HepG2 (cell line): Measurements from ENCODE around the gene ATP6V0A1. TPM values are rescaled to one million over a fixed set of nuclear protein-coding genes. Genes with fewer than 3 reads are reported as not detected.

Experiments
- ARID5B ChIP-seq: IDR thresholded peaks from 2 replicates; pipeline ENCODE4 v1.4.0; 2020; ENCODE audit warnings: mild to moderate bottlenecking, missing genetic modification reagents
- ATF4 ChIP-seq, 2 experiments: fragments of 450-650 bp in 1 of 2; sonication (generic) in 1 of 2; formaldehyde crosslinking; IDR thresholded peaks; 2 replicates each; pipeline versions ENCODE4 v1.5.0 to v1.8.0; 2020 to 2022; ENCODE audit warnings: mild to moderate bottlenecking in 1 of 2, missing genetic modification reagents in 1 of 2
- ATF7-NPFF ChIP-seq: sonication (generic); formaldehyde crosslinking; IDR thresholded peaks from 2 replicates; pipeline ENCODE4 v1.8.1; 2023; ENCODE audit warnings: mild to moderate bottlenecking, low read depth, missing genetic modification reagents, moderate library complexity
- IRF2 ChIP-seq: IDR thresholded peaks from 2 replicates; pipeline ENCODE4 v1.6.1; 2018; ENCODE audit warnings: missing genetic modification reagents, missing compliant biosample characterization
- NCOR1 ChIP-seq: fragments of 200-600 bp; sonication (generic); IDR thresholded peaks from 2 replicates; pipeline ENCODE4 v1.7.0; 2017; ENCODE audit warnings: antibody characterized with exemption, low read length, borderline replicate concordance
- NFE2 ChIP-seq: sonication (generic); formaldehyde crosslinking; IDR thresholded peaks from 2 replicates; pipeline ENCODE4 v1.4.0; 2020; ENCODE audit warnings: missing genetic modification reagents
- POLR2AphosphoS2 ChIP-seq: IDR thresholded peaks from 2 replicates; pipeline ENCODE4 v1.6.1; 2011; ENCODE audit warnings: low read depth, low read length, improper control_type of control experiment
- RBM39 ChIP-seq: fragments of 200-400 bp; formaldehyde crosslinking; IDR thresholded peaks from one replicate; pipeline ENCODE4 v1.6.1; 2018; ENCODE audit warnings: antibody characterized with exemption, mild to moderate bottlenecking, low read depth, low read length; ENCODE audit not compliant: poor library complexity, severe bottlenecking
- REXO4 ChIP-seq: sonication (generic); formaldehyde crosslinking; IDR thresholded peaks from 2 replicates; pipeline ENCODE4 v1.8.0; 2022; ENCODE audit warnings: missing genetic modification reagents, mild to moderate bottlenecking, borderline replicate concordance
- SALL1 ChIP-seq: sonication (generic); formaldehyde crosslinking; IDR thresholded peaks from 2 replicates; pipeline ENCODE4 v1.8.0; 2022; ENCODE audit warnings: mild to moderate bottlenecking, missing genetic modification reagents
- SP5 ChIP-seq: IDR thresholded peaks from 2 replicates; pipeline ENCODE4 v1.6.1; 2016; ENCODE audit warnings: low read depth, borderline replicate concordance
- TERF1 ChIP-seq: sonication (generic); formaldehyde crosslinking; IDR thresholded peaks from 2 replicates; pipeline ENCODE4 v1.8.0; 2022; ENCODE audit warnings: mild to moderate bottlenecking, missing genetic modification reagents, moderate library complexity
- ZBTB37 ChIP-seq: sonication (generic); formaldehyde crosslinking; IDR thresholded peaks from 2 replicates; pipeline ENCODE4 v1.4.0; 2020; ENCODE audit warnings: mild to moderate bottlenecking, missing genetic modification reagents
- ZC3H4 ChIP-seq: sonication (generic); formaldehyde crosslinking; IDR thresholded peaks from 2 replicates; pipeline ENCODE4 v1.4.0; 2020; ENCODE audit warnings: missing genetic modification reagents, borderline replicate concordance
- ZNF124 ChIP-seq: sonication (generic); formaldehyde crosslinking; IDR thresholded peaks from 2 replicates; pipeline ENCODE4 v1.4.0; 2020; ENCODE audit warnings: missing genetic modification reagents
- ZNF232 ChIP-seq: sonication (generic); formaldehyde crosslinking; IDR thresholded peaks from 2 replicates; pipeline ENCODE4 v1.4.0; 2020; ENCODE audit warnings: missing genetic modification reagents, borderline replicate concordance
- ZNF468 ChIP-seq: sonication (generic); formaldehyde crosslinking; IDR thresholded peaks from 2 replicates; pipeline ENCODE4 v1.8.0; 2022; ENCODE audit warnings: mild to moderate bottlenecking, moderate library complexity, missing genetic modification reagents
- ZNF510 ChIP-seq: sonication (generic); formaldehyde crosslinking; IDR thresholded peaks from 2 replicates; pipeline ENCODE4 v1.4.0; 2020; ENCODE audit warnings: low read depth, mild to moderate bottlenecking, missing genetic modification reagents
- ZNF616 ChIP-seq: sonication (generic); formaldehyde crosslinking; IDR thresholded peaks from 2 replicates; pipeline ENCODE4 v1.5.0; 2020; ENCODE audit warnings: low read depth, mild to moderate bottlenecking, missing genetic modification reagents
- polyA plus RNA-seq, 8 experiments: library from polyadenylated mRNA; depleted of rRNA in 3 of 8; stranded (reverse) in 7 of 8; unstranded in 1 of 8; fragments of >200 nt; fragmentation: Illumina TruSeq in 4 of 8; extraction: Trizol in 4 of 8; gene quantifications; 2 replicates each; pipeline versions ENCODE4 v1.2.1 to v1.2.3, GENCODE V29; 2011 to 2016; ENCODE audit warnings: low read depth in 4 of 8, missing spikeins in 1 of 8, mixed read lengths in 1 of 8; ENCODE audit not compliant: insufficient read depth in 1 of 8
- total RNA-seq, 5 experiments: library from RNA; depleted of rRNA; stranded (reverse); fragments of >200 nt; fragmentation: Illumina TruSeq; extraction: Trizol; gene quantifications; 2 replicates each; pipeline ENCODE4 v1.2.3, GENCODE V29; 2016; ENCODE audit warnings: low read depth in 1 of 5

Gene ATP6V0A1
- total and polyA plus RNA-seq, 2 of the 13 experiments (the other 11 are each of a cell fraction or from before 2014, with no cell fraction given) = 27.9 to 54.1 TPM

GRCh38 chr17:42562388-42563142, 103.9 kb downstream of the ATP6V0A1 start (continued):
- TF ChIP-seq IRF2 (CRISPR knock-in tag) = no peak
- no peak; the same call in 1 of the 2 replicates for TF ChIP-seq ZNF616 (CRISPR knock-in tag)
- TF ChIP-seq REXO4 (CRISPR knock-in tag) = peak; percentile 65; the same call in 1 of the 2 replicates
- peak; percentile 37; the same call in 1 of the 2 replicates for TF ChIP-seq ZNF468 (CRISPR knock-in tag)
- TF ChIP-seq POLR2AphosphoS2 = no peak; the same call in 1 of the 2 replicates
- no peak; the same call in 1 of the 2 replicates for TF ChIP-seq NCOR1
- no peak for TF ChIP-seq SP5 (CRISPR knock-in tag)
- 0 out of 2 replicates have a peak, but pooled peaks have one; percentile 11 for TF ChIP-seq ARID5B (CRISPR knock-in tag)
- peak in 1 of 2 experiments; percentile 80; a peak in 2 of 4 replicates for TF ChIP-seq ATF4 (CRISPR knock-in tag; IDR thresholded peaks at IDR 0.05)
- no peak; the same call in 1 of the 2 replicates for TF ChIP-seq TERF1 (CRISPR knock-in tag)
- peak; percentile 90 for TF ChIP-seq ZC3H4 (CRISPR knock-in tag)
- TF ChIP-seq ZNF124 (CRISPR knock-in tag) = no peak
- no peak for TF ChIP-seq NFE2
- TF ChIP-seq ZNF510 = 0 out of 2 replicates have a peak, but pooled peaks have one; percentile 32
- peak; percentile 73 for TF ChIP-seq ZBTB37 (CRISPR knock-in tag)
- peak; percentile 10; the same call in 1 of the 2 replicates for TF ChIP-seq SALL1 (CRISPR knock-in tag)
- TF ChIP-seq ATF7-NPFF (CRISPR knock-in tag) = peak; percentile 68; the same call in 1 of the 2 replicates
- no peak for TF ChIP-seq RBM39
- TF ChIP-seq ZNF232 = peak; percentile 21; the same call in 1 of the 2 replicates
